Heart right ventricle (tissue), 16 donors: ENCODE measurements around the gene LPCAT4. TPM values are rescaled to one million over a fixed set of nuclear protein-coding genes. Genes with fewer than 3 reads are reported as not detected.

Experiments
- ATAC-seq, 8 donors: fragments of 200-7000 bp; cut with Tn5 transposase; one replicate each; pipeline ENCODE4 v1.9.1; 2020; ENCODE audit warnings: mild to moderate bottlenecking in 8 of 8, moderate library complexity in 8 of 8, moderate number of reproducible peaks in 1 of 8
- DNase-seq, 2 donors: peaks; one replicate each; pipeline ENCODE4 v3.0.0-alpha.2; 2020
- H3K27ac ChIP-seq, 10 donors: fragments of 200-600 bp; sonication (generic) in 2 of 10; one replicate each; pipeline versions ENCODE4 v1.5.0 to v1.8.0; 2020 to 2022; ENCODE audit warnings: mild to moderate bottlenecking in 3 of 10
- H3K27me3 ChIP-seq, 7 donors: fragments of 200-600 bp; one replicate each; pipeline ENCODE4 v1.8.0; 2021 to 2022; ENCODE audit warnings: mild to moderate bottlenecking in 2 of 7
- H3K36me3 ChIP-seq, 9 donors: fragments of 200-600 bp; sonication (generic) in 1 of 9; one replicate each; pipeline versions ENCODE4 v1.5.0 to v1.8.0; 2020 to 2022; ENCODE audit warnings: mild to moderate bottlenecking in 2 of 9
- H3K4me1 ChIP-seq, 9 donors: fragments of 200-600 bp; sonication (generic) in 1 of 9; one replicate each; pipeline versions ENCODE4 v1.5.0 to v1.8.0; 2020 to 2022; ENCODE audit warnings: mild to moderate bottlenecking in 4 of 9
- H3K4me3 ChIP-seq, 10 donors: fragments of 200-600 bp; sonication (generic) in 2 of 10; one replicate each; pipeline versions ENCODE4 v1.5.0 to v1.8.0; 2020 to 2022; ENCODE audit warnings: mild to moderate bottlenecking in 7 of 10, moderate library complexity in 2 of 10
- H3K9me3 ChIP-seq, 11 donors: fragments of 200-600 bp in 10 of 11; sonication (generic) in 2 of 11; one replicate each; pipeline versions ENCODE4 v1.5.0 to v1.8.0; 2013 to 2022; ENCODE audit warnings: mild to moderate bottlenecking in 2 of 11, control low read depth in 1 of 11, moderate library complexity in 1 of 11
- WGBS, 2 donors: extraction: QIAGEN DNeasy Blood & Tissue Kit; methylation state at CpG; one replicate each; pipeline ENCODE4 v1.1.7; 2013; ENCODE audit warnings: inconsistent platforms in 1 of 2; 5-methylcytosine and 5-hydroxymethylcytosine counted together
- intact Hi-C, 10 donors: fragments of 100-400 bp; cut with DNase I; formaldehyde crosslinking; loops; one replicate each; pipeline versions ENCODE4 v1.11.1 to v1.14.2; 2022
- polyA plus RNA-seq, 2 donors: library from polyadenylated mRNA; stranded (reverse); fragments of 200-250 nt; gene quantifications; one replicate each; pipeline ENCODE4 v1.2.3, GENCODE V29; 2013
- total RNA-seq, 10 donors: library from RNA; stranded (reverse); fragmentation: NEBNext Ultra II Directional in 3 of 10; extraction: Animal tissue kit (Norgen Biotek cat#: 25700) in 3 of 10; gene quantifications; one replicate each; pipeline versions ENCODE4 v1.2.1 to v1.2.4, GENCODE V29; 2021 to 2023
- TF ChIP-seq, protein P1 (sequence below), 9 donors: fragments of 200-600 bp; sonication (generic) in 2 of 9; IDR thresholded peaks; one replicate each; pipeline versions ENCODE4 v1.5.0 to v1.8.0; 2021 to 2022; ENCODE audit warnings: antibody characterized with exemption in 9 of 9, mild to moderate bottlenecking in 5 of 9, moderate library complexity in 1 of 9
- donor health status: Arrhythmogenic right ventricular cardiomyopathy.
- donor health status: ischemic (EF 13 %, LVEDD 7.1; RV severe dilation, severe dysfunction).
- donor health status: healthy with polysubstance abuse.
- donor health status: DM: no; HTN: yes; CAD: no.
- donor health status: DM: no; HTN: no; CAD: no.
- donor health status: ischemic (EF 25% LVEDD 6.9; RV normal size, moderate dysfunction).
- donor health status: ischemic (EF 25% LVEDD 5.7; RV mildly dilated, moderate dysfunction).
- donor health status: healthy.
- donor health status: DM: yes; HTN: yes; CAD: no.
- donor health status: Ischemic cardiomyopathy.
- donor health status: ischemic (EF 35%, LVEDD 5.7; RV mildly dilated, moderate dysfunction).
- donor health status: nonischemic (EF 11% LVEDD 7.7; RV severe dilation, severe dysfunction).
- donor health status: DM: yes; HTN: yes; CAD: no.
- donor health status: PGD.
- donor health status: ischemic (EF 29% LVEDD 5.4; RV normal size, mild dysfunction).
- donor health status: nonischemic (EF 23%, LVEDD 6.1; RV moderate dilation, normal function).

The LPCAT4 gene
- total and polyA plus RNA-seq, 12 donors = 15.1 to 110 (median 50.6) TPM

DNA sequence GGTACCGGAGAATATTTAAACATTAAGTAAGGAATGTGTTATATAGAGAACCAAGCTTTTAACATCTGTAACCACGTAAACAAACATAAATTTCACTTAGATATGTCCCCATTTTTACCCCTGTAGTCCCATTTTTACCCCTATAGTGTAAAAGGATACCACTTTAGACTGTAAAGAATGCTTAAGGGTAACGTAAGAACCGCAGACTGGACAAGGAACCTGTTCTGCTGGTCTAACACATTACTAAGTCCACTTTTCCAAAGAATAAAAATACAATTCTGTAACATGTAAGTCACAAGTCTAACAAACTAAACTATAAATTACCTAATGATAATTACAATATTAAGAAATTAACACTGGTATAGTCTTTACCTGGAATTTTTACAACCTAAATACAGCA is 32.3 kb downstream of the LPCAT4 start:
- DNase-seq = no peak
- intact Hi-C loops = loop anchor here in 2 of 10 donors (5.0 to 10.0 kb wide), 2 partner anchors 77 to 80 kb away; no protein-coding TSS in a partner anchor
- Histone ChIP-seq H3K4me3 (peak overlapping the region in 6 of 10 donors; percentile 17 to 95 (median 90)), H3K36me3 (peaks cover 0 to 13% (median 0%) of the 10 kb centered on the region in 9 donors), H3K4me1 (peaks cover 7 to 67% (median 40%) of the 10 kb centered on the region in 9 donors), H3K27me3 (no peaks in the 10 kb centered on the region), H3K9me3 (no peaks in the 10 kb centered on the region), H3K27ac (peak overlapping the region in 6 of 10 donors; percentile 52 to 99 (median 94))
- 73 to 78% methylated on average over 4 of the region's 4 CpGs for WGBS, 2 donors
- TF ChIP-seq, protein P1, sequence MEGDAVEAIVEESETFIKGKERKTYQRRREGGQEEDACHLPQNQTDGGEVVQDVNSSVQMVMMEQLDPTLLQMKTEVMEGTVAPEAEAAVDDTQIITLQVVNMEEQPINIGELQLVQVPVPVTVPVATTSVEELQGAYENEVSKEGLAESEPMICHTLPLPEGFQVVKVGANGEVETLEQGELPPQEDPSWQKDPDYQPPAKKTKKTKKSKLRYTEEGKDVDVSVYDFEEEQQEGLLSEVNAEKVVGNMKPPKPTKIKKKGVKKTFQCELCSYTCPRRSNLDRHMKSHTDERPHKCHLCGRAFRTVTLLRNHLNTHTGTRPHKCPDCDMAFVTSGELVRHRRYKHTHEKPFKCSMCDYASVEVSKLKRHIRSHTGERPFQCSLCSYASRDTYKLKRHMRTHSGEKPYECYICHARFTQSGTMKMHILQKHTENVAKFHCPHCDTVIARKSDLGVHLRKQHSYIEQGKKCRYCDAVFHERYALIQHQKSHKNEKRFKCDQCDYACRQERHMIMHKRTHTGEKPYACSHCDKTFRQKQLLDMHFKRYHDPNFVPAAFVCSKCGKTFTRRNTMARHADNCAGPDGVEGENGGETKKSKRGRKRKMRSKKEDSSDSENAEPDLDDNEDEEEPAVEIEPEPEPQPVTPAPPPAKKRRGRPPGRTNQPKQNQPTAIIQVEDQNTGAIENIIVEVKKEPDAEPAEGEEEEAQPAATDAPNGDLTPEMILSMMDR (IDR thresholded peaks at IDR 0.05) = no peak
- ATAC-seq = no peak

DNA sequence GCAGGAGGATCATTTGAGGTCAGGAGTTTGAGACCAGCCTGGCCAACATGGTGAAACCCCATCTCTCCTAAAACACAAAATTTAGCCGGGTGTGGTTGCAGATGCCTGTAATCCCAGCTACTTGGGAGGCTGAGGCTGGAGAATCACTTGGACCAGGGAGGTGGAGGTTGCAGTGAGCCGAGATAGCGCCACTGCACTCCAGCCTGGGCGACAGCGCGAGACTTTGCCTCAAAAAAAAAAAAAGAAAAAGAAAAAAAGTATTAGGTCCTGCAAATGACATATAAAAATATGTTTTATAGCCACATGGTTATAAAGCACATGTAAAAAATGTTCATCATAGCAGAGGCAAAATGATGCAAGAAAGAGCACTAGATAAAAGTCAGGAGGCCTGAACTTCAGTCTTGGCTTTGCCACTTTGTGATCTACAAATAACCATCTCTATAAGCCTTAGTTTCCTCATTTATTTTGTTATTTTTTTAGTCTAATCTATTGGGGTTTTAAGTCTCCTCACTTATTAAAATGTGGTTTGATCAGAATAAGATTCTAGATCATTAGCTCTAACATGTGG is 34.4 kb downstream of the LPCAT4 start:
- H3K4me1 ChIP-seq = peaks cover 7 to 65% (median 33%) of the 10 kb centered on the region in 9 donors
- intact Hi-C loops = loop anchor here in 1 of 10 donors (10.0 kb wide), 1 partner anchor 78 kb away; no protein-coding TSS in a partner anchor
- H3K27me3 ChIP-seq = no peaks in the 10 kb centered on the region
- 97 to 98% methylated on average over 6 of the region's 6 CpGs for WGBS, 2 donors
- H3K36me3 ChIP-seq = peaks cover 0 to 3% (median 0%) of the 10 kb centered on the region in 9 donors
- TF ChIP-seq, protein P1 (IDR thresholded peaks at IDR 0.05) = no peak
- no peak for ATAC-seq
- H3K9me3 ChIP-seq = no peaks in the 10 kb centered on the region
- peak overlapping the region in 1 of 10 donors; percentile 99 for H3K27ac ChIP-seq
- no peak overlapping the region for H3K4me3 ChIP-seq
- no peak for DNase-seq

DNA sequence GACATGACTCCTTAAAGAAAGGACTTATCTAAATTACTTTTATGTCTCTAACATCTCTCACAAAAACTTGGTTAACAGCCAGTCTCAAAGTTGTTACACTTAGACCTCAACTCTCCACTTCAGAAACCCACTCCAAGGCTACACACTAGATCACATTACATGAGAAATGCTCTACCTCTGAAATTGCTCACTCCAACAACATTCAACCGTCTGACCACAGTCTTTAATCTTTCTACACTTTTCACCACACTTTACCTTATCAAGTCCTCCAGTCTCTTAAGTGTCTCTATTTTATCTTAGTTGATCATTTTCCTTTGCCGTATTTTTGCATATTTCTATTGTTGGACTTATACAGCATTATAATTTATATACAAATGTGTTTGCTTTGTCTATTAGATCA is 35.2 kb downstream of the LPCAT4 start:
- no peak overlapping the region for H3K4me3 ChIP-seq
- TF ChIP-seq, protein P1 (IDR thresholded peaks at IDR 0.05) = no peak
- no peaks in the 10 kb centered on the region for H3K27me3 ChIP-seq
- ATAC-seq (no peak), DNase-seq (no peak)
- peaks cover 0 to 3% (median 0%) of the 10 kb centered on the region in 9 donors for H3K36me3 ChIP-seq
- peaks cover 4 to 67% (median 30%) of the 10 kb centered on the region in 9 donors for H3K4me1 ChIP-seq
- no peaks in the 10 kb centered on the region for H3K9me3 ChIP-seq
- H3K27ac ChIP-seq = peak overlapping the region in 1 of 10 donors; percentile 0
- WGBS, 2 donors = 49 to 60% methylated on average over 2 of the region's 2 CpGs
- intact Hi-C loops = loop anchor here in 1 of 10 donors (10.0 kb wide), 1 partner anchor 77 kb away; no protein-coding TSS in a partner anchor

DNA sequence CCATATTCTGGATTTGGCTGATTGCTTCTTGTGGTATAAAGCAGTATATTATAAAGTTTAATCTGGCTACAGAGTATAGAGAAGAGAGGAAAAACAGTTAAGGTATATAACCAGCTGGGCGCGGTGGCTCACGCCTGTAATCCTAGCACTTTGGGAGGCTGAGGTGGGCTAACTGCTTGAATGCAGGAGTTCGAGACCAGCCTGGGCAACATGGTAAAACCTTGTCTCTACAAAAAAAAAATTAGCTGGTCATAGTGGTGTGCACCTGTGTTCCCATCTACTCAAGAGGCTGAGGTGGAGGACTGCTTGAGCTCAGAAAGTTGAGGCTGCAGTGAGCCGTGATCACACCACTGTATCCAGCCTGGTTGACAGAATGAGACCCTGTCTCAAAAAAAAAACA is 36.7 kb downstream of the LPCAT4 start:
- peaks cover 0 to 52% (median 21%) of the 10 kb centered on the region in 9 donors for H3K4me1 ChIP-seq
- no peak for ATAC-seq
- H3K36me3 ChIP-seq = peaks cover 0 to 3% (median 0%) of the 10 kb centered on the region in 9 donors
- H3K9me3 ChIP-seq = no peaks in the 10 kb centered on the region
- TF ChIP-seq, protein P1 (IDR thresholded peaks at IDR 0.05) = no peak
- DNase-seq = no peak
- intact Hi-C loops = loop anchor here in 1 of 10 donors (10.0 kb wide), 1 partner anchor 75 kb away; no protein-coding TSS in a partner anchor
- no peak overlapping the region for H3K4me3 ChIP-seq
- H3K27me3 ChIP-seq = no peaks in the 10 kb centered on the region
- H3K27ac ChIP-seq = no peak overlapping the region
- WGBS, 2 donors = 97 to 98% methylated on average over 5 of the region's 5 CpGs
